Measurements from ENCODE around the gene NEO1. TPM values are rescaled to one million over a fixed set of nuclear protein-coding genes. Genes with fewer than 3 reads are reported as not detected.

The NEO1 gene
- total RNA-seq, 1 experiment from 2014 or later, result 41.8 TPM

DNA sequence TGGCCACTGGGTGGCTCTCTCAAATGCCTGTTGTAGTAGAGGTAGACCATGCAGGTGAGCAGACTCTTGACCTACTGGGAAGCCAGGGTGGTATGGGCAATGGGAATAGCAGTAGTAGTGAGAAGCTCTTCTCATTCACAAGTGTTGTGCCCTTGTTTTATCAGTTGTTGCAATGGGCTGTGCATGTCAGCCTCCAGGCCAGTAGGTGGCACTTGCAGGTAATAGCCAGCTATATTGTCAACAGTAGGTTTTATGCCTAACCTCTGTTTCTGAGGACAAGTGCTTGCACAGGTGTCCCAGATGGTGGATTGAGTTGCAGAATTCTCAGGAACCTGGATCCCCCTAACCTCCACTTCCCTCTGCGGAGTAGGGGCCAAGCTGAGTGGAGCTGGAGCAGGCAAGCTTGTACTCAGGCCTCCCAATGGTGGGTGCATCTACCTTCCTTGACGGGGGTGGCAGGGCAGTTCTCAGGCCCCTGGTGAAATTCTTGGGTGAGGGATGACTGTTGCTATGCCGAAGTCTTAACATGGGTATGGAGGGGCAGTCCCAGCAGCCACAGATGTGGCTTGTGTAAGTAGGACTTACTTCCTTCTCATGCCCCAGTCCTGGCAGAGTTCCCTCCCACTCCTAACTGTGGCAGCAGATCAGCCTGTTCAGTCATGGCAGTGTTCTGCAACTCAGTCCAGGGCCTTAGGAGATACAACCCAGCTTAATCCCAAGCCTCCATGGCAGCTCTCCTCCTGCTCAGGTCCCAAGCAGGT is 104.3 kb downstream of the NEO1 start:
- Histone ChIP-seq H2BK20ac (ENCODE audit: low read depth, low read length, poor library complexity, severe bottlenecking) (no peak overlapping the region), H2BK120ac (ENCODE audit: low read depth, low read length, poor library complexity, severe bottlenecking) (no peak overlapping the region), H2BK15ac (ENCODE audit: low read depth, low read length) (no peak overlapping the region), H3K27me3 (ENCODE audit: insufficient read depth, low read length) (no peaks in the 10 kb centered on the region), H2BK12ac (ENCODE audit: insufficient read length, low read depth, low read length) (no peak overlapping the region), H3K27ac (ENCODE audit: insufficient read length, low read depth, low read length) (no peak overlapping the region), H3K23ac (ENCODE audit: insufficient read length, low read depth, low read length) (no peak overlapping the region), H4K8ac (replicated peaks; ENCODE audit: insufficient read length, low read depth, low read length) (no peak overlapping the region), H3K14ac (ENCODE audit: insufficient read depth, low read length) (no peak overlapping the region), H2AK5ac (ENCODE audit: insufficient read length, low read length) (no peak overlapping the region), H3K56ac (ENCODE audit: insufficient read length, low read depth, low read length) (no peak overlapping the region), H3K18ac (ENCODE audit: insufficient read length, low read depth, low read length) (no peak overlapping the region), H3T11ph (ENCODE audit: low read length) (no peak overlapping the region), H3K23me2 (ENCODE audit: insufficient read length, low read depth, low read length, poor library complexity, severe bottlenecking) (no peaks in the 10 kb centered on the region), H3K79me1 (ENCODE audit: insufficient read depth, low read depth, low read length, poor library complexity, severe bottlenecking) (no peaks in the 10 kb centered on the region), H3K4me2 (ENCODE audit: insufficient read depth, insufficient read length, low read length) (no peak overlapping the region), H4K91ac (ENCODE audit: insufficient read length, low read depth, low read length) (no peak overlapping the region), H4K5ac (ENCODE audit: insufficient read length, low read depth, low read length) (no peak overlapping the region), H3K9me3 (ENCODE audit: control insufficient read depth, low read depth, low read length) (no peaks in the 10 kb centered on the region), H3K79me2 (ENCODE audit: insufficient read depth, low read length) (no peaks in the 10 kb centered on the region), H3K9ac (ENCODE audit: extremely low read depth, insufficient read length, low read length) (no peak overlapping the region), H3K4ac (ENCODE audit: low read depth, low read length) (no peak overlapping the region), H3K4me1 (ENCODE audit: insufficient read depth, low read length) (no peaks in the 10 kb centered on the region), H4K20me1 (ENCODE audit: control insufficient read depth, insufficient read depth, insufficient read length) (no peaks in the 10 kb centered on the region), H2AFZ (ENCODE audit: low read length) (no peak overlapping the region), H2BK5ac (ENCODE audit: insufficient read length, low read length) (no peak overlapping the region)
- H3K36me3 Mint-ChIP-seq (ENCODE audit: insufficient read depth in 1 of 3, low read depth in 3 of 3), result peaks cover 9 to 12% (median 9%) of the 10 kb centered on the region in 3 experiments; a peak in 5 of 7 replicates
- no peak overlapping the region for H3K4me3 Mint-ChIP-seq
- H3K27me3 Mint-ChIP-seq (ENCODE audit: low read depth), result no peaks in the 10 kb centered on the region
- no peaks in the 10 kb centered on the region for H3K4me1 Mint-ChIP-seq
- WGBS (ENCODE audit: extremely low coverage, insufficient read length, low lambda C conversion rate), result no CpG with 5 or more reads among the region's 3 CpGs
- TF ChIP-seq, protein P1, sequence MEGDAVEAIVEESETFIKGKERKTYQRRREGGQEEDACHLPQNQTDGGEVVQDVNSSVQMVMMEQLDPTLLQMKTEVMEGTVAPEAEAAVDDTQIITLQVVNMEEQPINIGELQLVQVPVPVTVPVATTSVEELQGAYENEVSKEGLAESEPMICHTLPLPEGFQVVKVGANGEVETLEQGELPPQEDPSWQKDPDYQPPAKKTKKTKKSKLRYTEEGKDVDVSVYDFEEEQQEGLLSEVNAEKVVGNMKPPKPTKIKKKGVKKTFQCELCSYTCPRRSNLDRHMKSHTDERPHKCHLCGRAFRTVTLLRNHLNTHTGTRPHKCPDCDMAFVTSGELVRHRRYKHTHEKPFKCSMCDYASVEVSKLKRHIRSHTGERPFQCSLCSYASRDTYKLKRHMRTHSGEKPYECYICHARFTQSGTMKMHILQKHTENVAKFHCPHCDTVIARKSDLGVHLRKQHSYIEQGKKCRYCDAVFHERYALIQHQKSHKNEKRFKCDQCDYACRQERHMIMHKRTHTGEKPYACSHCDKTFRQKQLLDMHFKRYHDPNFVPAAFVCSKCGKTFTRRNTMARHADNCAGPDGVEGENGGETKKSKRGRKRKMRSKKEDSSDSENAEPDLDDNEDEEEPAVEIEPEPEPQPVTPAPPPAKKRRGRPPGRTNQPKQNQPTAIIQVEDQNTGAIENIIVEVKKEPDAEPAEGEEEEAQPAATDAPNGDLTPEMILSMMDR (conservative IDR thresholded peaks at IDR 0.05), result peak; percentile 43; the same call in 2 of the 3 replicates
- H3K27ac Mint-ChIP-seq, result no peak overlapping the region
- peaks cover 6 to 8% of the 10 kb centered on the region in 2 experiments; a peak in 4 of 5 replicates for H3K9me3 Mint-ChIP-seq
- no peak for DNase-seq

Measured in H9 (cell line).